Brain pericyte (primary cell): ENCODE data around the gene SH3D19.

ENCODE experiments used
- DNase-seq: peaks from one replicate; pipeline ENCODE4 v3.0.0-alpha.2; 2012; ENCODE audit warnings: low read depth, low spot score

Gene SH3D19, protein sequence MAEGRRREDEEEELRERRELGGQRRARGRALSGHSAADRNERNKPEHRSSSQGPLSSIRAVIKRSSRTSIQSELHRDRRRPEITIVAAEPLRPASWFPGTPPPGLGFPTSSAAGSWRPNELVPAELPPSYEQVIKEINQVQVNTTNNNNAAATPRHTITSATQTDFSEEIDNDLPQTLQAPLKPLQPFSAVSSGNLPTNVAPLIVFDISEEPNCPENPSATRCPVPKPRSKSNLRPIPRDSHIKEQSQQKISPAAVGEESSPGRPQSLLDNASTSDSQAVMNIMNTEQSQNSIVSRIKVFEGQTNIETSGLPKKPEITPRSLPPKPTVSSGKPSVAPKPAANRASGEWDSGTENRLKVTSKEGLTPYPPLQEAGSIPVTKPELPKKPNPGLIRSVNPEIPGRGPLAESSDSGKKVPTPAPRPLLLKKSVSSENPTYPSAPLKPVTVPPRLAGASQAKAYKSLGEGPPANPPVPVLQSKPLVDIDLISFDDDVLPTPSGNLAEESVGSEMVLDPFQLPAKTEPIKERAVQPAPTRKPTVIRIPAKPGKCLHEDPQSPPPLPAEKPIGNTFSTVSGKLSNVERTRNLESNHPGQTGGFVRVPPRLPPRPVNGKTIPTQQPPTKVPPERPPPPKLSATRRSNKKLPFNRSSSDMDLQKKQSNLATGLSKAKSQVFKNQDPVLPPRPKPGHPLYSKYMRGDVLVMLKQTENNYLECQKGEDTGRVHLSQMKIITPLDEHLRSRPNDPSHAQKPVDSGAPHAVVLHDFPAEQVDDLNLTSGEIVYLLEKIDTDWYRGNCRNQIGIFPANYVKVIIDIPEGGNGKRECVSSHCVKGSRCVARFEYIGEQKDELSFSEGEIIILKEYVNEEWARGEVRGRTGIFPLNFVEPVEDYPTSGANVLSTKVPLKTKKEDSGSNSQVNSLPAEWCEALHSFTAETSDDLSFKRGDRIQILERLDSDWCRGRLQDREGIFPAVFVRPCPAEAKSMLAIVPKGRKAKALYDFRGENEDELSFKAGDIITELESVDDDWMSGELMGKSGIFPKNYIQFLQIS

DNA sequence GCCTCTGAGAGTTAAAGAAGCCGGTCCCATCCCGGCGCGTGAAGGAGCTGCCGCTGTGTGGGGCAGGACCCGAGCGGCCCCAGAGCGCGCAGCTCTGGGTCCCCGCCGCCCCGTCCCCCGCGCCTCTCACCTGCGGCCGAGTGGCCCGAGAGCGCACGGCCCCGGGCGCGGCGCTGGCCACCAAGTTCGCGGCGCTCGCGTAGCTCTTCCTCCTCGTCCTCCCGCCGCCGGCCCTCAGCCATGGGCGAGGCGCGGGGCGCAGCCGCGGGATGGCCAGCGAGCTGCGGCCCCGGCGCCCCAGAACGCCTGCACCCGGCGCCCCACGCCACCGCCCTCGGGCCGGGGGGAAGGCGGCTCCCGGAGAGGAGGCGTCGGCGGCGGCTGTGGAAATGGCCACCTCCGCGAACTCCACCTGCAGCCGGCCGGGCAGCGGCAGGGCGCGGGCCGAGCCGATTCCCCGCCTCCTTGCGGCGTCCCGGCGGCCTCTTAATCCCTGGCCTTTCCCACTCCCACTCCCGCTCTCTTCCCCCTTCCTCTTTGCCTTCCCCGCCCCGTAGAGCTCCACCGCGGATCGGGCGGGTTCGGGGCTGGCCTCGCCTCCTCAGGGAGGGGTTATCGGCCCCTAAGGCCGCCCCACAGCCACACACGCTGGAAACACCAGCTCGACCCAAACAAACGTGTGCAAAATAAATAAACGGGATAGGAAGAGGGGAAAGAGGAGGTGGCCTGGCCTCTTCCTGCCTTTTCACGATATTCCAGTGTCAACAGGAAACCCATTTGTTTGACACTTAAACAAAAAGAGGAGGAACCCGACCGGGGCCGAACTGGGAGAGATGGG is at the start of gene SH3D19:
Gene SH3D19, minus strand, starts transcription at position 495 of the 838 bp plus-strand sequence. Its CDS starts 253 bp downstream, at position 242.
- DNase-seq = no peak

DNA sequence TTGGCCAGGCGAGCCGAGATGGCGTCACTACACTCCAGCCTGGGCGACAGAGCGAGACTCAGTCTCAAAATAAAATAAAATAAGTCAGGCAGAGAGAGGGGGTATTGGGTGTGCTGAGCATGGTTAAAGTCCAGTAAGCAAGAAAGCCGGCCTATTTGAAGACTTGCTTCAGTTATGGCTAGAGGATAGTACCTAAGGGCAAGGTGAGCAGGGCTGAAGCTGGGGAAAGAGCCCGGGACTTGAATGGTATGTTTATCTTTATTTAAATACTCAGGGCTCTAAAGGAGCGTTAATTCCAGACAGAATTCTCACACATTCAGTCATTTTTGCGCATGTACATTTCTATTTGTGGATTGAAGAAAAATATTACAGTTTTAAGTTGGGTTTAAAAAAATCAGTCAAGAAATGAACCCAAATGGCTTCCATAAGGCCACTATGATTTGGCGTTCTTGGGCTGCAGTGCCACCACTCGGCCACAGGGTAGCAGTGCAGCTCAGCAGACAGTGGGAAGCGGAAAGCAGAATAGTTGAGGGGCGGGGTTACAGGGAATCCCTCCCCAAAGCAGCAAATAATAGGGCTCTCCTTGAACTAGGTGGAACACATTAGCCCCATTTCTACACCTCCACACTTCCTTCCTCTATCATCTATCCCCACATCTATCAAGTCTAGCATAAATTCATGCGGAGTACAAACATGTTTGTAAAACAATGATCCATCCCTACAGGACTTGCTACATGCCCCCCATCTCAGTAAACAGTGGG is 37.2 kb upstream of the SH3D19 start:
- peak; percentile 53 for DNase-seq

DNA sequence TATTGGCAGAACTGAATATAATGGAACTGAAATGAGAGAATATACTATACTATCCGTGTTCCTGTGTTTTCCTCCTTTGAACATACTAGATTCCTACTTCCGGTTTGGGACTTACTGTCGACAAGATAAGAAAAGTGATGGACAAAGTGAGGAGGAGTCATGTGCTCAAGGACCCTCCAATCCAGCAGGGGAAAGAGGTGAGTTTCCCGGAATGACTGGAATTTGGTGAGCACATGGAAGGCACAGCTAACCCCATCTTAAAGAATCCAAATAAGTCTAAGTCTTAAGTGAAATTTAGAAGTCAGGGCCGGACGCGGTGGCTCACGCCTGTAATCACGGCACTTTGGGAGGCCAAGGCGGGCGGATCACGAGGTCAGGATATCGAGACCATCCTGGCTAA is 36.6 kb upstream of the SH3D19 start:
- DNase-seq = no peak

DNA sequence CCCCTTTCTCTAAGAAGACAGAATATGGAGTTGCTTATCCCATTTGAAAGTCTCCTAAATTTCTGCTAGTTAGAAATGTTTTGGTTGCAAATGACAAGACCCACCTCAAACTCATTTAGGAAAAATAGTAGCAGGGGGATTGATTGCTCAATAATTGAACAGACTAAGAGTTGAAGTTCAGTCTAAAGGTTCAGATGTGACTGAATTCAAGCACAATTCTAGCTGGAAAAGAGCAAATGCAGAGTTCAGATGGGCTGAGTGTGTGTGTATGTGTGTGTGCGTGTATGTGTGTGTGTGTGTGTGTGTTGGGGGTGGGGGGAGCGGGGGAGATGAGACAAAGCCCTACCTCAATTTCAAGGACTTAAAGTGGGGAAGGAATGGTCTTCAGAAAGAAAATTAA is 35.7 kb upstream of the SH3D19 start:
- no peak for DNase-seq

DNA sequence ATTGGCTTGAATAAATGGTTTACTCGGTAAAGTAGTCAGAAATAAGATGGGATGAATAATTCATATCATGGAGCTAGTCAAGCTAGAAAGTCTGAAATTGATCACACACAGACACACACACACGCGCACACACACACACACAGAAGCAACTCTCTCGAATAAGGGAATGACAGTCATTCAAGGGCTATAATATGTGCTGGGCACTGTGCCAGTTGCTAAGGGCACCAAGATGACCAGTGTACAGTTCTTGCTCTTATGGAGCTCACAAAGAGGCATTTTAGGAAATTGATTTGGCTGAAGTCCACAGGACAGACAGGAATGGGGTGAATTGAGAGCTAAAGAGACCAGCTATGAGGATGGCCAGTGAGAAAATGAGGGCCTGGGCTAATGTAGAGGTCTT is 34.2 kb upstream of the SH3D19 start:
- no peak for DNase-seq

DNA sequence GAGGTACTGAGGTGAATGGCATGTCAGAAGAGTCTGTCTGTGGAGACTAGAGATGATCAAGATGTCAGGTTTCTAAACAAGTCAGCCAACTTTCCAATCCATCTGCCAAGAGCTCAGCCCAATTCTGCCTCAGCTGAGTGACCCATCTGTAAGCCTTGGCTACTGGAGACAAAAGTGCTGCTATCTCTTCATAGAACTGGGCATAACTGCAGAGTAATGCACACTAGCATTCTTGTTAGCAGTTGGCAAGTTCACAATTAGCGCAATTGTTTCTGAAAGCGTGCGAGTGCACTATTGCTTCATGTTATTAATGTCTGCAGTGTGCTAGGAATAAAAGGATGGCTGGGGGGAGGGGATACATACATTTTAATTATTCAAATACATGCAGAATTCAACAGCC is 32.9 kb upstream of the SH3D19 start:
- no peak for DNase-seq

DNA sequence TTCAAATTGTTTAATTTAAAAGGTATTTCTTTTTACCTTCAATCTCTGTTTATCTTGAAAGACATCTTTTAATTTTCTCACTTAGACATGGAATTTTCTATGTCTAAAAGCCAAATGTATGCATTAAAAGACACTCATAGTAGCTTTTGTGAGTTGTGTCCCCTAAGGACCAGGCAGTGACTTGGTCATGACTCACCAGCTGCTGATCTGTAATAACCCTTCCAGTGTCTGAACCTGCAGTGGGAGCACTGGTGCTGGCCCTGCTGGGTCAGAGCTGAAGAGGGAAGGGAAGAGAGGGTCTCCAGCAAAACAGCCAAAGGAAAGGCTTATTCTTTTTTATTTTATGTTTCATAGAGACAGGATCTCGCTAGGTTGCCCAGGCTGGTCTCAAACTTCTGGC is 31.1 kb upstream of the SH3D19 start:
- no peak for DNase-seq

DNA sequence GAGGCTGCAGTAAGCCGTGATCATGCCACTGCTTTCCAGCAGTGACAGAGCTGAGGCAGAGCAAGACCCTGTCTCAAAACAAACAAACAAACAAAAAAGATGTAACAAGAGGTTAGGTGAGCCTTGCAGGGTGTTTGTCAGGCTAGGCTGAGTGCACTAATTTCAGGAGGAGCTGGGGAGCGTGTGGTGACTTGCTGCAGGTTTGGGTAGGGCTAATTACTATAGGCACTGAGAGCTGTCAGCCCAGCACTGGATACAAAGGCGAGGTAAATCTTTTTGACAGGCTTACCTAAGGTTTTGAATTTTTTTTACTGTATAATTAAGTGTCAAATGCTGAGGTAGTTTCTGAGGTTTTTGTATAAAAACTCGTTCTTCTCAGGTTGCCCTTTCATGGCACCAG is 29.8 kb upstream of the SH3D19 start:
- DNase-seq = no peak

DNA sequence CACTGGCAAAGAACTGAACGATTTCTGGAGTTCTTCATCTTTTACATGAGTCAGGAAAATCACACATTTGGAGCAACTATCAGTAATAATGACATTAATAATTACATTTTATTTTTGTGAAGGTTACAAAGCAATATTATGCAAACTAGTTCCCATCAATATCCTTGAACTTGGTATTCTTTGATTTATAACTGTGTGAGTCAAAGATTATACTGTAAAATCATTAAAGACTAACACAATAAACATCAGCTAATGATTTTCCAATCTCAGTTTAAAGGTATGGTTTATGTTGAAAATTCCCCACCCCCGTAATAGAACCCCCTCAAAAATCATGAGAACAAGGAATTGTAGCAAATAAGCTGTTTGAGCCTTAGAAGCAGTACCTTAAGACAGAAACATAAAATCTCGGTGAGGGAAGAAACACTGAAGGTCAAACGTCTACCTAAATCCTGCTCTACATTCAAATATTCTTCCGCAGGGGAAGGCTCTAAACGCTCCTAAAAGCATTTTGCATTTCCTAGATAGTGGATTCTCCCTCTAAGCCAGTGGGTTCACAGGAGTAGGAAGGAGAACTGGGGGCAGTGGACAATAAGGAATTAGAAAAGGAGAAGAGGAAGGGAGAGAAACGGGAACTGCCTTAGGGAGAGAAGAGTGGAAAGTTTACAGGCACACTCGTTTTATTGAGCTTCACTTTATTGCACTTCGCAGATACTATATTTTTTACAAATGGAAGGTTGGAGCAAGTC is 22.3 kb upstream of the SH3D19 start:
- no peak for DNase-seq

DNA sequence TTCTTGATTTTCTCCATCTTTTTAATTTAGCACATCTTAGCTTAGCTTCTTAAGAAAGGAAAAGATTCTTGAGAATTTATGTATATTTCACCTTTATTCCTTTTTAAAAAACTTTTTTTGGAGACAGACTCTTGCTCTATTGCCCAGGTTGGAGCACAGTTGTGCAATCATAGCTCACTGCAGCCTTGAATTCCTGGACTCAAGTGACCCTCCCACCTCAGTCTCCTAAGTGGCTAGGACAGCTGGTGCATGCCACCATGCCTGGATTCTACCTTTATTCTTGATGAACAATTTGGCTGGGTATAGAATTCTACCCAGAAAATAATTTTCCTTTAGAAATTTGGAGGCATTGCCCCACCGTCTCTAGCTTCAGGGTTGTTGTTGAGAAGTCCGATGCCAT is 19.5 kb upstream of the SH3D19 start:
- no peak for DNase-seq

DNA sequence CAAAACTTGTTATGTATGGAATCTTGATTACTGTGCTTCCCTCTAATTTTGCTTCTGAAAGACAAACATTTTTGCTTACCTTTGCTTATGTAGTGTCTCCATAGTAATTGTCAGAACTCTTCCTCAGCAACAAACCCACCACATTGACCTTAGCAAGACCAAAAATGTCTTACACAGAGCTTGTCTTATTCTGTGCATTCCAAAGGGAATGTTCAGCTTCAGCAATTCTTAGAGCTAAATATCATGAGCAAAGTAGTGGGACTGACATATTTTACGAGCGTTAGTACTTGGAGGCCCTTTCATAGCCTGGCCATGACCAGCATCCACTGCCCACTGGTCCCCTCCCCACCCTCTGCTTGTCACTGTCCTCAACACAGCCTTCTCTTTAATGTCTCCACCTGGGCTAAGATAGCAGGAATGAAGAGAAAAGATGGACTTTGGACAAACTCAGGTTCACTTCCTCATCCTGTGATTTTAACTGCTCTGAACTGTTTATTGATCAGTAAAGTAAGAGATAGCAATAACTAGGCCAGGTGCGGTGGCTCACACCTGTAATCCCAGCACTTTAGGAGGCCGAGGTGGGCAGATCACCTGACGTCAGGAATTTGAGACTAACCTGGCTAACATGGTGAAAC is 15.5 kb upstream of the SH3D19 start:
- no peak for DNase-seq

DNA sequence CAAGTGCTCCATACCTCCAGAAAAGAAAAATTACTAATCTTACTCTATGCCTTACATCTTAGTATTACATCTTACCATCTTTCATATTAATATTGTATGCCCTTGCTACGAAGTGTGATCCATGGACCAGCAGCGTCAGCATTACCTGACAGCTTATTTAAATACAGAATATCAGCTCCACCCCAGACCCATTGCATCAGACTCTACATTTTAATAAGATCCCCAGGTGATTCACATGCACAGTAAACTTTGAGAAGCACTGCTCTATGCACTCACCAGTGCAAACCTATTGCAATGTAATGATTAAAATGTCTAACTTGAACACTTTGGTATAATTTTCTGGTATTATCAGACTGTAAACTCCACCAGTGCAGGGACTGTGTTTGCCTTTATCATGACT is 14.1 kb upstream of the SH3D19 start:
- DNase-seq = no peak

DNA sequence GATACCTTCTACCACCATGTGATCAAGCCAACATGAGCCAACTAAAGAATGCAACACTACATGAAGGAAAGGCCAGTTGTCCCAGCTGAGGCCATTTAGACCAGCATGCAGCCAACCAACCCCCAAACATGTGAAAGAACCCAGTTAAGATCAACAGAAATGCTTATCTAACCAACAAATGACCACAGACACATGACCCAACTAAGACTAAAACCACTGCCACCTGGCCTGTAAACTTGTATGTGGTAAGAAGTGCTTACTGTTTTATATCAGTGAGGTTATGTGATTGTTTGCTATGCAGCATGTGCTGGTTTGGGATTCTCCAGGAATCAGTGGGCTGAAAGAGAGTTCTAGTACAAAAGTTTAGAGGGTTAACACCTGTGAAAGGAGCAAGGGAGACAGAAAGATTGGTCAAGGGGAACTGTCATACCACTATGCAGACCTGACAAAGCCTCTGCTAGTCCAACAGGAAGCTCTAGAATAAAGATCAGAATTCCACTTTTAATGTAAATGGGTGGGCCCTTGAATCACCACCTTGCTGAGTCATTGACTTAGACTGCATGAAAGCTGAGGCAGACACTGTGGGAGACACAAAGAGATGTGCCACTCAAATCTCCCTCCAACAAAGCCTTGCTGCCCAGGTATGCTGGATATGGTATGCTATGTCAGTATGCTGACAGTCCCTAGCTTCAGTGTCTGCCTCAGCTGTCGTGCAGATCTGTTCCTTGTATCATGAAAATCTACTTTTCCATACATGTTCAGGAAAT is 6.1 kb upstream of the SH3D19 start:
- no peak for DNase-seq

DNA sequence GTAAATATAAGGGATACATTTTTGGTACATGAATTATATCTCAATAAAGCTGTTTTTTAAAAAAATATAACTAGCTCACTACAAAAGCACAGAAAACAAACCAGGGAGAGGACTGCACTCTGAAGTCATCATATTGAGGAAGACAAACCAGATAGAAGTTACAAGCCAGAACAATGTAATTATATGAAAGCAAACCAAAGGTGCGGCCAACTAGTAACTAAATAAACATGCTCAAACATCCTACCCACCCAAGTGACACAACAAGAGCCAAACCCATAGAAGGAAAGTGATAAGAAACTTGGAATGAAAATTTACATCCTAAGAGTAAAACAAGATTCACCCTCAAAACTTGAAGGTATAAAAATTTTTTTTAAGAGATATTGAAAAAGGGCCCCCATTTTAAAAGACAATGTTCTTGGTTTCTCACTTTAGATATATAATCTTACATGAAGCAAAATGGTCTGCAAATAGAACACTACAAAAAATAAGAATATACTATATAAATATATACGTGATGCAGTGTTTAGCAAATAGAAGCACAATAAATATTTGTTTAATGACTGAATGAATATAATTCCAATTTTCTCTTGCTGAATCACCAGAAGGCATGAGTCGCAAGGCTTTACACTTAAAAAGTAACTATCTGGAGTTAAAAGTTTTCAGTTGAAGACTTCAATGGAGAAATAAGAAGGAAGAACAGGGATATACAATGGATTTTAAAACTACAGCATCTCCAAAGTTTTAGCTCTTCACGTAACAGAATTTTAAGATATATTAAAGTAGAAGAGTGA is 4.0 kb upstream of the SH3D19 start:
- no peak for DNase-seq

DNA sequence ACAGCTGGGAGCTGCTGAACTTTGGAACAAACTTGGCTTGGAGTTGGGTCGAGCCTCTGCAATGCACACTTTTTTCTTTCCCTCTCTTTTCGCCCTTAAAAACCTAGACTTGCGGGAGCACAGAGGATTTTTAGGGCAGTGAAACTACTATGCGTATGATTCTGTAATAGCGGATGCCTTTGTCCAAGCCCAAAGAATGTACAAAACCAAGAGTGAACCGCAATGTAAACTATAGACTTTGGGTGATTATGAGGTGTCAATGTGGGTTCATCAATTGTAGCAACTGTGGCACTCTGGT is 493 bp upstream of the SH3D19 start:
- DNase-seq = no peak

DNA sequence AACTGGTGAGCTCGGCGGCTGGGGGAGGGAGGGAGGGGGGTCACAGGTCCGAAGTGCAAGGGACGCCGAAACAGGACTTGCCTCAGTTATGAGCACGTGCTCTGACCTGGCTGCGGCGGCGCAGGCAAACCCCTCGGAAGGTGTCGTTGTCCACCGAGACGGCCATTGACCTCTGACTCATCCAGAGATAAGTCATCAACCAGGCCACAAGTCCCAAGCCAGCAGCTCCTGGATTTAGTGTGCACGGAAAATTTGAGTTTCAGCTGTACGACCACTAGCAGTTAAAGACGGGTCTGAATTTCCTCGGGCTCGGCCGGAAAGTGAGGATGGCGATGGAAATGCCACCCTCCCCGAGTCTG is 674 bp downstream of the SH3D19 start:
- DNase-seq = no peak

DNA sequence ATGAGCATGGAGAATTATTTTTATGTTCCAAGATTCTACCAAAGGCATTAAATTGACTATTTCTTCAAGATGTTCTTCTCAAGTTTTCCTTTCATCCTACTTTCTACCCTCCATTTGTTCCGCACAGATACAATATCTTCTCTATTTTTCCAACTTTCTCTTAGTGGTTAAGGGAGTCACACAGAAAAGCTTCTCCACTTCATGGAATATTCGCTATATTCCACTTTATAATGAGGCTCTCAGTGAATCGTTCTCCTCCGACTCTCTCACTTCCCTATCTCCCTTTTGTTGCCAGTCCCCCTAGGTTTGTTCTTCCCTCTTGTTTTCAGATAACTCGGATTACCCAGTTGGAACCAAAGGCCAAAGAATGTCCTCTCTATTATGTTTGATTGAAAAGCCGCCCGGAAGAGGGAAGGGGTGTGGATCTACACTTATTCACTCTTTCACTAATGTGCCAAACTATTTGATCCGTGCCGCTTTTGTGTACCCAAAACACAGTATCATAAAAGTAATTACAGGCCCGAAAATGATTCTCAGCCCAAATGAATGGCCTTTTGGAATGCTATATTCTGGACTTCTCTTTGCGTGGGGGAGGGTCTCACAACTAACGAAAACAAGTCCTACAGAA is 1.2 kb downstream of the SH3D19 start:
- no peak for DNase-seq

DNA sequence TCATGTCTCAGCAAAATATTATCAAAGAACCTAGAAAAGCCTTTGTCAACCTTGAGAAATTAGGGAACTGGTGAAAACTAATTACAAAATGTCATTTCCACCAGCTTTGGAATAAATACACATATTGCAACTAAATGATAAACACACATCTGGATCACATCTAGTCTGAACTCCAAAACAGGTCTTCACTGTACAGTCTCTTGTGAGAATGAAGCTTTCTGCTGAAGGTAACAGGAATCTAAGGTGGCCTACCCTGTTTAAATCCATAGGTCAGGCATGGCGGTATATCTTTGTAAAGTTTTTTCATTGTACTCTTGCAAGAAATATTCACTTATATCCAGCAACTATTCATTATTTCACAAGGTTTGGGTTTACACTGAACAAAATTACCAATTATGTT is 1.7 kb downstream of the SH3D19 start:
- no peak for DNase-seq
